HTR-8/SVneo (cell line): ENCODE results near the gene TIPARP.
"Not testable (repeated sequence)": the region's sequence is repeated elsewhere in the genome, so short reads cannot be mapped to it uniquely, and the experiment has no call there.

ENCODE experiments used
- DNase-seq: peaks from one replicate; pipeline ENCODE4 v3.0.0; 2011; ENCODE audit warnings: low spot score, mixed read lengths; ENCODE audit not compliant: insufficient read length
- FAIRE-seq: peaks from 2 replicates; lab custom pipeline; 2011; peaks lifted over from hg19 to GRCh38; lab: Jason Lieb, UNC

Gene TIPARP

GRCh38 chr3:156732261-156732660 is 57.9 kb downstream of the TIPARP start:
- FAIRE-seq, result no peak

GRCh38 chr3:156732715-156733421 is 58.5 kb downstream of the TIPARP start:
- FAIRE-seq (no peak), DNase-seq (no peak)

More at GRCh38 chr3:156732261-156732660, 57.9 kb downstream of the TIPARP start:
- no peak for DNase-seq

- DNase-seq, FAIRE-seq: not testable (repeated sequence)
Measured at GRCh38 chr3:156734661-156735060, 60.3 kb downstream of the TIPARP start.

- FAIRE-seq, result no peak
- no peak for DNase-seq
Measured at GRCh38 chr3:156735471-156735870, 61.1 kb downstream of the TIPARP start.

- FAIRE-seq, DNase-seq: not testable (repeated sequence)
Measured at GRCh38 chr3:156737049-156737448, 62.7 kb downstream of the TIPARP start.

GRCh38 chr3:156738251-156738650 is 63.9 kb downstream of the TIPARP start:
- FAIRE-seq, result no peak

GRCh38 chr3:156739976-156740375 is 65.6 kb downstream of the TIPARP start:
- DNase-seq (no peak), FAIRE-seq (no peak)

More at GRCh38 chr3:156738251-156738650, 63.9 kb downstream of the TIPARP start:
- no peak for DNase-seq

GRCh38 chr3:156740581-156740980 is 66.2 kb downstream of the TIPARP start:
- DNase-seq, FAIRE-seq: not testable (repeated sequence)

- FAIRE-seq (no peak), DNase-seq (no peak)
Measured at GRCh38 chr3:156741935-156742334, 67.5 kb downstream of the TIPARP start.

GRCh38 chr3:156742401-156742800 is 68.0 kb downstream of the TIPARP start:
- DNase-seq, result no peak
- no peak for FAIRE-seq

GRCh38 chr3:156743859-156744258 is 69.5 kb downstream of the TIPARP start:
- DNase-seq (no peak), FAIRE-seq (no peak)

- no peak for DNase-seq
- no peak for FAIRE-seq
Measured at GRCh38 chr3:156744631-156745030, 70.2 kb downstream of the TIPARP start.

- DNase-seq (no peak), FAIRE-seq (no peak)
Measured at GRCh38 chr3:156745766-156746165, 71.4 kb downstream of the TIPARP start.

GRCh38 chr3:156747046-156747445 is 72.7 kb downstream of the TIPARP start:
- DNase-seq, result no peak
- no peak for FAIRE-seq

GRCh38 chr3:156749244-156749643 is 74.9 kb downstream of the TIPARP start:
- DNase-seq (peak; percentile 24), FAIRE-seq (peak; percentile 72)

GRCh38 chr3:156750191-156750873 is 75.9 kb downstream of the TIPARP start:
- DNase-seq (no peak), FAIRE-seq (no peak)

- DNase-seq, result no peak
- no peak for FAIRE-seq
Measured at GRCh38 chr3:156750874-156751245, 76.5 kb downstream of the TIPARP start.

- DNase-seq (peak; percentile 76), FAIRE-seq (peak; percentile 65)
Measured at GRCh38 chr3:156751461-156752025, 77.2 kb downstream of the TIPARP start.
